ENCODE data around the gene URM1. TPM values are rescaled to one million over a fixed set of nuclear protein-coding genes. Genes with fewer than 3 reads are reported as not detected.
A peak's percentile ranks its signal among the peaks of the same experiment; 100 is the strongest.

Gene URM1
- total RNA-seq, 1 experiment from 2014 or later: 84.8 TPM

- intact Hi-C loops (cut with micrococcal nuclease; ENCODE audit: unreplicated experiment): no loop called here
- POLR2A ChIA-PET (ENCODE audit: low non-redundant PET): interaction anchor here (0.7 kb wide), 1 partner anchor 337 kb away, joined by 3 read pairs; no protein-coding TSS in a partner anchor
- H3K9me3 ChIP-seq (ENCODE audit: low read depth, low read length, poor library complexity, severe bottlenecking): no peaks in the 10 kb centered on the region
- no TSS peak for BruUV-seq (replicated peaks)
- no peaks in the 10 kb centered on the region for H3K27me3 ChIP-seq (replicated peaks; ENCODE audit: insufficient read depth, low read depth, low read length, poor library complexity)
- H3K27ac ChIP-seq (ENCODE audit: low read depth, low read length, poor library complexity, severe bottlenecking): peak within 1 kb of the TSS; percentile 98
- CTCF ChIA-PET: no interaction called here
- peaks cover 21% of the 10 kb centered on the region for H3K36me3 ChIP-seq (ENCODE audit: insufficient read depth, low read length, poor library complexity, severe bottlenecking)
- H3K4me1 ChIP-seq (ENCODE audit: insufficient read depth, low read length, poor library complexity, severe bottlenecking): peaks cover 13% of the 10 kb centered on the region
- TF ChIP-seq EZH2 (IDR thresholded peaks at IDR 0.05; ENCODE audit: borderline replicate concordance, low read depth, low read length, poor library complexity, severe bottlenecking): no peak
- no peak for TF ChIP-seq CTCF (conservative IDR thresholded peaks at IDR 0.05; ENCODE audit: low read depth, low read length)
- peak within 1 kb of the TSS; percentile 98 for H3K4me3 ChIP-seq (ENCODE audit: low read depth, low read length, poor library complexity, severe bottlenecking)
- peak; percentile 98 for DNase-seq (ENCODE audit: low spot score)
Measured at GRCh38 chr9:128322404-128323211, 48.6 kb upstream of the URM1 start, which contains the start of the genes COQ4 and TRUB2. TSS of gene COQ4 (plus strand) at chr9:128322839. CDS start at chr9:128322859, 20 bp downstream. TSS of gene TRUB2 (minus strand) at chr9:128322447. CDS start at chr9:128322408, 39 bp downstream.

- Histone ChIP-seq H3K27ac (ENCODE audit: low read depth, low read length, poor library complexity, severe bottlenecking) (peak overlapping the region; percentile 98), H3K27me3 (replicated peaks; ENCODE audit: insufficient read depth, low read depth, low read length, poor library complexity) (no peaks in the 10 kb centered on the region), H3K4me3 (ENCODE audit: low read depth, low read length, poor library complexity, severe bottlenecking) (peak overlapping the region; percentile 98), H3K4me1 (ENCODE audit: insufficient read depth, low read length, poor library complexity, severe bottlenecking) (peaks cover 13% of the 10 kb centered on the region), H3K9me3 (ENCODE audit: low read depth, low read length, poor library complexity, severe bottlenecking) (no peaks in the 10 kb centered on the region), H3K36me3 (ENCODE audit: insufficient read depth, low read length, poor library complexity, severe bottlenecking) (peaks cover 19% of the 10 kb centered on the region)
- BruUV-seq (replicated peaks): TSS peak; percentile 66
- no peak for TF ChIP-seq EZH2 (IDR thresholded peaks at IDR 0.05; ENCODE audit: borderline replicate concordance, low read depth, low read length, poor library complexity, severe bottlenecking)
- TF ChIP-seq CTCF (conservative IDR thresholded peaks at IDR 0.05; ENCODE audit: low read depth, low read length): no peak
- no peak for DNase-seq (ENCODE audit: low spot score)
- POLR2A ChIA-PET (ENCODE audit: low non-redundant PET): interaction anchor here (0.7 kb wide), 1 partner anchor 337 kb away, joined by 3 read pairs; no protein-coding TSS in a partner anchor
- CTCF ChIA-PET: no interaction called here
- intact Hi-C loops (cut with micrococcal nuclease; ENCODE audit: unreplicated experiment): no loop called here
Measured at GRCh38 chr9:128323212-128323730, 47.9 kb upstream of the URM1 start.

GRCh38 chr9:128323791-128324190 is 47.4 kb upstream of the URM1 start:
- CTCF ChIA-PET: no interaction called here
- no TSS peak for BruUV-seq (replicated peaks)
- peak overlapping the region; percentile 98 for H3K27ac ChIP-seq (ENCODE audit: low read depth, low read length, poor library complexity, severe bottlenecking)

More at GRCh38 chr9:128323791-128324190, 47.4 kb upstream of the URM1 start:
- Histone ChIP-seq H3K4me1 (ENCODE audit: insufficient read depth, low read length, poor library complexity, severe bottlenecking) (peaks cover 13% of the 10 kb centered on the region), H3K9me3 (ENCODE audit: low read depth, low read length, poor library complexity, severe bottlenecking) (no peaks in the 10 kb centered on the region), H3K27me3 (replicated peaks; ENCODE audit: insufficient read depth, low read depth, low read length, poor library complexity) (no peaks in the 10 kb centered on the region), H3K4me3 (ENCODE audit: low read depth, low read length, poor library complexity, severe bottlenecking) (peak overlapping the region; percentile 98), H3K36me3 (ENCODE audit: insufficient read depth, low read length, poor library complexity, severe bottlenecking) (peaks cover 19% of the 10 kb centered on the region)
- TF ChIP-seq CTCF (conservative IDR thresholded peaks at IDR 0.05; ENCODE audit: low read depth, low read length) (no peak), EZH2 (IDR thresholded peaks at IDR 0.05; ENCODE audit: borderline replicate concordance, low read depth, low read length, poor library complexity, severe bottlenecking) (no peak)
- no peak for DNase-seq (ENCODE audit: low spot score)
- POLR2A ChIA-PET (ENCODE audit: low non-redundant PET): no interaction called here
- intact Hi-C loops (cut with micrococcal nuclease; ENCODE audit: unreplicated experiment): no loop called here

Measured in A673 (cell line).